CD4-positive, alpha-beta T cell treated with Interleukin-21 for 1 hour (primary cell): ENCODE results near the gene BPHL.
"Not testable (repeated sequence)": the region's sequence is repeated elsewhere in the genome, so short reads cannot be mapped to it uniquely, and the experiment has no call there.

Experiments used
- DNase-seq: peaks from one replicate; pipeline ENCODE4 v3.0.0-alpha.2; 2020

Gene BPHL

DNA sequence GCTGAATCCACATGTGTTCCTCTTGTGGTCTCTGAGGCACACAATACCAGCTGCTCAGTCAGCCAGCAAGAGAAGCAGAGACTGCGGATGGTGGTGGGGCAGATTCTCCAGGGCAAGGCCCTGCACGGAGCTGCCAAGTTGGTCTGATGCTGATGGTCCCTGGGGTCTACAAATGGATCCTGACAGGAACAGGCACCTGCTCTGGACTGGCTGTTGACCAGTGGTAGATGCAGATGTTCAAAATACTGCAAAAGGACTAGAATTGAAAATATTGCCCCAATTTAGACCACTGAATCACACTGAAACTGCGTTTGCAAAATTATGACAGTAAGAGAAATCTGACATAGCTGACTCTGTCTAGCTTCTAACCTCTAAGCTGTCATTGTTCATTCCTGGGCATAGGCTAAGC is 68.5 kb downstream of the BPHL start:
- DNase-seq, result no peak

DNA sequence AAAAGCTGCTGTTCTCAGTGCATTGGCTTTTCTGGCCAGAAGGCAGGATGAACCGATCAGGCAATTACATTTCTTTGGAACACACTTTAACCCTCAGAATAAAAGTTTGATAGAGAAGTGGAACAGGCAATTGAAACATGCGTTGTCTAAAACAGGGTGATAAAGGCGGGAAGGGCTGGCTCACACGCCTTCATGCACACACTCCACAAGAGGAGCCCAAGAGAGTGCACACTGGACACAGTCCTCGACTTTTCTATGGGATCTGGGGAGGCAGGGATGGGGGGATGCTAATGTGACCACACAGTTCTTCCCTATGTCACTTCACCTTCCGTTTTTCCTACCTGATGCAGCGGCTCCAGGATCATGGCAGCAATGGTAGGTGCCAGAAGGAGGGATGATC is 69.8 kb downstream of the BPHL start:
- no peak for DNase-seq

DNA sequence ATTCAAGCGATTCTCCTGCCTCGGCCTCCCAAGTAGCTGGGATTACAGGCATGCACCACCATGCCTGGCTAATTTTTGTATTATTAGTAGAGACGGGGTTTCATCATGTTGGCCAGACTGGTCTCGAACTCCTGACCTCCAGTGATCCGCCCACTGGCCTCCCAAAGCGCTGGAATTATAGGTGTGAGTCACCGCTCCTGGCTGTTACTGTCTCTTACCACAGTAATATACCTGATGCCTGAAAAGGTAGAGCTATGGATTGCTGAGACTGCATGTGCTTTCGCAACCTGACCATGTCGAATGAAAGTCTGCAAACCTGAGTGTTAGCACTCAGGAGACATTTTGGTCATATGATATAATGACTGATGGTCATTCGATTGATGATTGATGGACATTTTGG is 70.7 kb downstream of the BPHL start:
- DNase-seq, result not testable (repeated sequence)

DNA sequence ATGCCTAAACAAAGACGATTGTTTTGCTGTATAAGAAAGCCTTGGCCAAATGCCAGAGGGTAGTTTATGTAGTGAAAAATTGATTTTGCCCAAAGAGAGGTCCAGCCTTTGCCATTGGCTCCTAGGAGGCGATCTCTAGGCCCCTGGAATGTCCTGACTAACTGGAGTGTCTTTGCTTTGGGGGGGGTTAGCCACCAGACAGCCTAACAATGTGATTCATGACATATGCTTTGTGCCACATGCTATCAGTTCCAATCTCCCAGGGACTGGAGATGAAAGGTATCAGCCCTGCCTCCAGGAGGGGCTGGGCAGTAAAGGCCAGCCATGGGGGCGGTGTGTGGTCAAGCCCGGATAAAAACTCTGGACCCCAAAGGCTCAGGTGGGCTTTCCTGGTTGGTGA is 71.5 kb downstream of the BPHL start:
- no peak for DNase-seq

DNA sequence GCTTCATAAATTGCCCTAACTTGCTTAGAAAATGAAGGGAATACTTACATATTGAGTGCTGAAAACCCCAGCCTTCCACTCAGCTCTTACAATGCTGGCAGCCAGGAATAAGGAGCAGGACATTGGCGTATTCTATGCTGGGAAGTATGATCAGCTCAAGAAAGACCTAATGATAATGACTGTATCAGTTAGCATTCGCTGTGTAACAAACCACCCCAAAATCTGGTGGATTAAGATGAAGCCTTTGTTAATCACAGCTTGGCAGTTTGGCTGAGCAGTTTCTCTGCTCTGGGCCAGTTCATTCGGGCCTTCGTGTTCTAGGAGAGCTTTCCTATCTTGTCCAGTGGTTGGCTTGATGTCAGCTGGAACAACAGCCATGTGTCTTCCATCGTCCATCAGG is 72.3 kb downstream of the BPHL start:
- no peak for DNase-seq

DNA sequence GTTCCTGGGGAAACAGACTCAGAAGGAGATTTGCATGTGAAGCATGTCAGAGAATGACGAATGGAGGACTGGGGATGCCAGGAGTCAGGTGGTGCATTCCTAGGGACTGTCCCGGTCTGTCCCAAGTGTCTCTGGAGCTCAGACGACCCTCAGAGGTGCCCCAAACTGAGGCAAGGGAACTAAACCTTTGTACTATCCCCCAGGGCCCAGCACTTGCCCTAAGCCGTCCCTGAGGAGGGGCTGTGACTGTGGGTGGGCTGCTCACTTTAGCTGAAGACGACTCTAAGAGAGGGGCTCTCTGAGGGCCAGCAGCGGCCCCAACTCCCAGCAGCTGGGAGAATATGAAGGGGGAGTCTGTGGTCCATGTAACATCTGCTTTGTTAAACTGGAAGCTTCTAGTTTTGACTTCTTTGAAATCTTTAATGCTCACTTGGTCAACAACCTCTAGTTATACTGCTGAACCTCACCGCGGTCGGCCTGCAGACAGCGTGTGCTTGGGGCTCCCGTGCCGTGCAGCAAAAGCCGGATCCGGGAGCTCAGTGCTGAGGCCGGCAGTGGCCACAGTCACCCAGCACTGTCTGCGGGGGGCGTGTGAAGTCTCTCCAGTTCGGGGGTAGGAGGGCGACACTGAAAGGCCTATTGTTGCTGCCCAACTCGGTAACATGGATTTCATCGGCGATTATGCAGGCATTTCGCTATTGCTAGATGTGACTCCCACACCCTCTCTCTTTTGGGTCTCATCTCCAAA is 74.8 kb downstream of the BPHL start:
- DNase-seq, result no peak

DNA sequence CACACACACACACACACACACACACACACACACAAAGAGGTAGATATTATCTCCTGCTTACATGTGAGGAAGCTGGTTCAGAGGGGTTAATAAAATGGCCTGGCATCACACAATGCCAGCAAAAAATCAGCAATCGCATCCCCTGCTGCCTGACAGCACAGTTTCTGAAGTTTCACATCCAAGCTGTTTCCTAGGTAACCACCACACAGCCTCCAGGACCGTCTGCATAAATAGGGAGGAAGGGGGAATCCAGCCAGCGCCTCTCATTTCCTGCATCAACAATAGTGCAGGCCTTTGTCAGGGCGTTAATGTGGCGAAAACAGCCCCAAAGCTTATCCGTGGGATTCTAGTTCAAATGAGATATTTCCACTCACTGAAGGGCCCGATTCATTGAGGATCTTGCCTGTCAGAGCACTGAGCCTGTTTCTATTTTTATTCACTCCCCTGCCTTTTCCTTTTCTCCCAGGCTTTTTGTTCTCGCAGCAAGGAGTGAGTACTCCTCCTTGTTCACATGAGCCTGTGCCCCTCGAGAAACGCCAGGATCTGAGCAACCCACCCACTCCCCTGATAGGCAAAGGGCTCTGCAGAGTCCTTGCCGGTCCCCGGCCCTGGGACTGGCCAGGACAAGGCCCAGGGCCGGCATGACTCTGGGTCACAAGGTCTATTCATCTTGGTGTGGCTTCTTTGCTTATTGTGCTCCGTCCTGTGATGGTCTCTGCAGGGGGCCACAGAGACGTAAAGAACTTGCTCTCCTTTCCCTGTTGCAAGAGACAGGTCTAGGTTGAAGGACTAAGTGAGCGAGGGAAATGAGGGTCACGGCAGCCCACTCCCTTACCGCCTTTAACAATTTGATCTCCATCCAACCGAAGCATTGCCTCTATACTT is 76.3 kb downstream of the BPHL start:
- no peak for DNase-seq

DNA sequence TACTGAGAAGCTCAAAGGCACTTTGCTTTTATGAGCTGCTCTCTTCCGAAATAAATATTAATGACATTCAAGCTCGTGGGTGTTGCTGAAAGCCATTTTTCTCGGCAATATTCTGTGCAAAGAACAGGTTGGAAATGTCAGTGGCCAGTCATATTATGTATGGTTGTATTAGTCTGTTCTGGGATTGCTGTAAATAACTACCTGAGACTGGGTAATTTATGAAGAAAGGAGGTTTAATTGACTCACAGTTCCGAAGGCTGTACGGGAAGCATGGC is 76.8 kb downstream of the BPHL start:
- no peak for DNase-seq

DNA sequence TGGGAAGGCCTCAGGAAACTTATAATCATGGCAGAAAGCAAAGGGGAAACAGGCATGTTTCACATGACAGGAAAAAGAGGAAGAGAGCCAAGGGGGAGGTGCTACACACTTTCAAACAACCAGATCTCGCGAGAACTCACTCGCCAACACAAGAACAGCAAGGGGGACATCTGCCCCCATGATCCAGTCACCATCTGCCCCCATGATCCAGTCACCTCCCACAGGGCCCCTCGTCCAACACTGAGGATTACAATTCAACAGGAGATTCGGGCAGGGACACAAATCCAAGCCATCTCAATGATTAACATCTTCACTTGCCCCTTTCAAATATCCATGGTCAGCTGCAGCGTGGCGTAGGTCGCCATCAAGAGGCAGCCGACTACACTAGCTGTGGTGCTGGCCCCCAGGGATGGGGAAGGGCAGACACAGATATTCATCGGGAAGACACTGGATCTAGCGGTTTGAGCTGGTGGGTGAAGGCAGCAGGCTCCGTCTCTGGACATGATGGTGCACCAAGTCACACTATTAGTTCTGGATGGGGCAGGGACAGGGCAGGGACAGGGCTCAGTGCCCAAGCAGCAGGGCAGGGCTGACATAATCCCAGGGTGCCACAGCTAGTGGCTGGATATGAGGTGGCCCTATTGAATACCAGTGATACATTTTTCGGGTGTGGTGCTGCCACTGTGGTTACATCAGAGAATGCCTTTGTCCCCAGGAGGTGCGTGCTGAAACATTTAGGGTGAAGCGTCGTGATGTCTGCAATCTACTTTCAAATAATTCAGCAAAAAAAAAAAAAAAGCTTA is 77.4 kb downstream of the BPHL start:
- no peak for DNase-seq

DNA sequence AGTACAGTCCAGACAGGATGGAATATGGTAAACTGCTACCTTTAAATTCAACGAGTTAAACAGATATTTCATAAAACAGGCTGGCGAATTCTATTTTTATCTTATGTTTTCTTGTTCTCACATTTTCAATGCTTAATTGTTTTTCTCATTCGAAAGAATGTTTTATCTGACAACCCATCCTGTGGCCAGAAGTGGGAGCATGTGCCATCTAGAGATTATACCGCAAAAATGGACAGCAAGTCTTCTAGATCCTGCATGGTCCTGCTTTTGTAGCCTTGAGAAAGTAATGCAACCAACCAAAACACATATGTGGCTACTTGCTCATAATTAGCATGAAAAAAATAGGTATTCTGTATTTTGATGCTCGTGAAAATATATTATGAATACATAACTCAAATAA is 78.3 kb downstream of the BPHL start:
- DNase-seq, result no peak

DNA sequence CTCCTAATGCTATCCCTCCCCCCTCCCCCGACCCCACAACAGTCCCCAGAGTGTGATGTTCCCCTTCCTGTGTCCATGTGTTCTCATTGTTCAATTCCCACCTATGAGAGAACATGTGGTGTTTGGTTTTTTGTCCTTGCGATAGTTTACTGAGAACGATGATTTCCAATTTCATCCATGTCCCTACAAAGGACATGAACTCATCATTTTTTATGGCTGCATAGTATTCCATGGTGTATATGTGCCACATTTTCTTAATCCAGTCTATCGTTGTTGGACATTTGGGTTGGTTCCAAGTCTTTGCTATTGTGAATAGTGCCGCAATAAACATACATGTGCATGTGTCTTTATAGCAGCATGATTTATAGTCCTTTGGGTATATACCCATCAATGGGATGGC is 79.2 kb downstream of the BPHL start:
- not testable (repeated sequence) for DNase-seq

DNA sequence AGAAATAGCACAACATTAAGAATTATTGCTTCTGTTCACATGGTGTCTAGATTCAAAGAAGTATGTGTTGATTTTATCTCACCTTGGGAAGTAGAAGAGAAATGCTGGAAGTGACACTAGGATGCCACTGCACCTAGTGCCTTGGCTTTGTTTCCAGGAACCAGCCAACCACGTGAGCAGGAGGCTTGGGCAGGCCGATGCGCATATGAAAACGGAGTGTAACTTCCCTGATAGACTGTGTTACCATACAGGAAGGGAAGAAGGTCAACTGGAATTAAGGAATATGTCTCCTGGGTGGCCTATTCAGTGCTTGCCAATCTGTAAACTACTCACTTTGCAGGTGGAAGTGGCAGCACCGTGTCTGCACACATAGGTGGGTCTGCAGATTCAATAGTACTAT is 80.9 kb downstream of the BPHL start:
- DNase-seq, result no peak

DNA sequence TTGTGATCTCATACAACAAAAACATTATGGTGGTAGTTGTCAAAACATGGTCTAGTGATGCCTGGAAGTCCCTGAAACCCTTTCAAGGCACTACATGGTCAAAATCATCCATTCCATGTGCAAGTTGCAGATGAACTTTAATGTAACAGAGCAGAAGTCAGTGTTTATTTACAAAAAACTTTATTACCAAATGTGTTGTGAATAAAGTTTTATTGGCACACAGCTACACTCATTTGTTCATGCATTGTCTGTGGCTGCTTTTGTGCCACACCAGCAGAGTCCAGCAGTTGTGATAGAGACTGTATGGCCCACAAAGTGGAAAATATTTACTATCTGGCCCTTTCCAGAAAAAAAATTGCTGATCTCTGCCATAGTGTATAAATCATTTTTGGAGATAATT is 82.2 kb downstream of the BPHL start:
- DNase-seq, result no peak

DNA sequence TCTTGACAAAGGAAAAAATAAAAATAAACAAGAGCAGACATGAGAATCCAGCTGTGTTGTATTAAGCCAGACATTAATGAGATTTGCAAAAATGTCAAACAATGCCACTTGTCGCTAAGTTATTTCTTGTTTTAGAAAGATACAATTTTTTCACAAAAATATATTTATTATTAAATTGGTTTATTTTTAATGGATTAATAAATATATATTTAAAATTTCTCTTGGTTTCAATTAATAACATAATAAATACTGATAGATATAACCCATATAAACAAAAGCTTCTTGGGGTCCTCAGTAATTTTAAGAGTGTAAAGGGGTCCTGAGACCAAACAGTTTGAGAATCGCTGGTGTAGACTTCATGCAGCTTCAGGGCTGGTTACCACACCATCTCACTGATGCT is 82.9 kb downstream of the BPHL start:
- DNase-seq, result no peak
